ENCODE data around the gene TACR2.

Gene TACR2

GRCh38 chr10:69449841-69450240 lies 33.1 kb upstream of the TACR2 start:
- peak; percentile 46; the same call in 1 of the 2 replicates for TF ChIP-seq RAD21 (IDR thresholded peaks at IDR 0.05; ENCODE audit: low read depth)
- TF ChIP-seq, protein P1, sequence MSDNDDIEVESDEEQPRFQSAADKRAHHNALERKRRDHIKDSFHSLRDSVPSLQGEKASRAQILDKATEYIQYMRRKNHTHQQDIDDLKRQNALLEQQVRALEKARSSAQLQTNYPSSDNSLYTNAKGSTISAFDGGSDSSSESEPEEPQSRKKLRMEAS (IDR thresholded peaks at IDR 0.05): no peak

DNA sequence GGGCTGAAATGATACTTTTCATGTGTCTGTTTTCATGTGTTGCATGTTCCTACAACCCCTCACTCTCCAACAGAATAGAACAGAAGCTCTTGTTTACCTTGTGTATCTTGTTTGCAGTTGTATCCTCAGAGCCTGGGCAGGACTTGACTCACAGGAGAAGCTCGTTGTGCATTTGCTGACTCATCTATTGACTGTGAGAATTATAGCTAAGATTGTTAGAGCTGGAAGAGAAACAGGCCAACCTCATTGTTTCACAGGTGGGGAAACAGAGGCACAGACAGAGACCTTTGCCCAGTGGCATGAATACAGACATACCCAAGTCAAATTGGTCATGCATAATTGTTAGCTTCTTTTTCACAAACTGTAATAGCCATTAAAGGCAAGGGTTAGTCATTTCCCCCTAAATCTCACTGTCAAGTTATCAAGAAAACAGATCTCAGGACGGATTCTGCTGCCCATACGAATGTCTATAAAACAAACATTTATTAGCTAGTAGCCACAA lies 30.0 kb upstream of the TACR2 start:
- no peak for TF ChIP-seq TAF1 (IDR thresholded peaks at IDR 0.05; ENCODE audit: low read depth)
- TF ChIP-seq TEAD4 (IDR thresholded peaks at IDR 0.05): no peak
- no peak for TF ChIP-seq EP300 (IDR thresholded peaks at IDR 0.05; ENCODE audit: borderline replicate concordance)

DNA sequence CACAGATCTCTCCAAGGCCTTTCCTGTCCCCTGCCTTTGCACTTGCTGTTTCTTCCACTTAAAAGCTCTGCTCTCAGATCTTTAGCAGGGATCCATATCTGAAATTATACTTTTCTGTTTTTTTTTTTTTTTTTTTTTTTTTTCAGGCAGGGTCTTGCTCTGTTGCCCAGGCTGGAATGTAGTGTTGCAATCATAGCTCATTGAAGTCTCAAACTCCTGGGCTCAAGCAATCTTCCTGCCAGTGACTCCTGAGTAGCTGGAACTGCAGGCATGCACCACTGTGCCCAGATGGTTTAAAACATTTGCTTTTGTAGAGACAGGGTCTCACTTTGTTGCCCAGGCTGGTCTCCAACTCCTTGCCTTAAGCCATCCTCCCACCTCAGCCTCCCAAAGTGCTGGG lies 29.5 kb upstream of the TACR2 start:
- no peak for TF ChIP-seq CREB1 (IDR thresholded peaks at IDR 0.05; ENCODE audit: low read depth)
- TF ChIP-seq NFIC (IDR thresholded peaks at IDR 0.05): no peak
- TF ChIP-seq CEBPB (IDR thresholded peaks at IDR 0.05): 0 out of 2 replicates have a peak, but pooled peaks have one; percentile 28
- TF ChIP-seq RAD21 (IDR thresholded peaks at IDR 0.05; ENCODE audit: low read depth): no peak
- TF ChIP-seq, protein P1 (IDR thresholded peaks at IDR 0.05): no peak

- TF ChIP-seq CREB1 (IDR thresholded peaks at IDR 0.05; ENCODE audit: low read depth) (no peak), RAD21 (IDR thresholded peaks at IDR 0.05; ENCODE audit: low read depth) (no peak), EP300 (IDR thresholded peaks at IDR 0.05; ENCODE audit: borderline replicate concordance) (no peak), TAF1 (IDR thresholded peaks at IDR 0.05; ENCODE audit: low read depth) (no peak)
Measured at GRCh38 chr10:69445041-69445440, 28.3 kb upstream of the TACR2 start.

- TF ChIP-seq RAD21 (IDR thresholded peaks at IDR 0.05; ENCODE audit: low read depth) (no peak), CREB1 (IDR thresholded peaks at IDR 0.05; ENCODE audit: low read depth) (no peak), FOXM1 (IDR thresholded peaks at IDR 0.05; ENCODE audit: borderline replicate concordance, low read depth) (no peak), NFIC (IDR thresholded peaks at IDR 0.05) (no peak), TAF1 (IDR thresholded peaks at IDR 0.05; ENCODE audit: low read depth) (no peak), EGR1 (IDR thresholded peaks at IDR 0.05) (no peak)
- TF ChIP-seq, protein P2, sequence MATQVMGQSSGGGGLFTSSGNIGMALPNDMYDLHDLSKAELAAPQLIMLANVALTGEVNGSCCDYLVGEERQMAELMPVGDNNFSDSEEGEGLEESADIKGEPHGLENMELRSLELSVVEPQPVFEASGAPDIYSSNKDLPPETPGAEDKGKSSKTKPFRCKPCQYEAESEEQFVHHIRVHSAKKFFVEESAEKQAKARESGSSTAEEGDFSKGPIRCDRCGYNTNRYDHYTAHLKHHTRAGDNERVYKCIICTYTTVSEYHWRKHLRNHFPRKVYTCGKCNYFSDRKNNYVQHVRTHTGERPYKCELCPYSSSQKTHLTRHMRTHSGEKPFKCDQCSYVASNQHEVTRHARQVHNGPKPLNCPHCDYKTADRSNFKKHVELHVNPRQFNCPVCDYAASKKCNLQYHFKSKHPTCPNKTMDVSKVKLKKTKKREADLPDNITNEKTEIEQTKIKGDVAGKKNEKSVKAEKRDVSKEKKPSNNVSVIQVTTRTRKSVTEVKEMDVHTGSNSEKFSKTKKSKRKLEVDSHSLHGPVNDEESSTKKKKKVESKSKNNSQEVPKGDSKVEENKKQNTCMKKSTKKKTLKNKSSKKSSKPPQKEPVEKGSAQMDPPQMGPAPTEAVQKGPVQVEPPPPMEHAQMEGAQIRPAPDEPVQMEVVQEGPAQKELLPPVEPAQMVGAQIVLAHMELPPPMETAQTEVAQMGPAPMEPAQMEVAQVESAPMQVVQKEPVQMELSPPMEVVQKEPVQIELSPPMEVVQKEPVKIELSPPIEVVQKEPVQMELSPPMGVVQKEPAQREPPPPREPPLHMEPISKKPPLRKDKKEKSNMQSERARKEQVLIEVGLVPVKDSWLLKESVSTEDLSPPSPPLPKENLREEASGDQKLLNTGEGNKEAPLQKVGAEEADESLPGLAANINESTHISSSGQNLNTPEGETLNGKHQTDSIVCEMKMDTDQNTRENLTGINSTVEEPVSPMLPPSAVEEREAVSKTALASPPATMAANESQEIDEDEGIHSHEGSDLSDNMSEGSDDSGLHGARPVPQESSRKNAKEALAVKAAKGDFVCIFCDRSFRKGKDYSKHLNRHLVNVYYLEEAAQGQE (IDR thresholded peaks at IDR 0.05; ENCODE audit: low read depth): no peak
Measured at GRCh38 chr10:69443354-69443753, 26.6 kb upstream of the TACR2 start.

DNA sequence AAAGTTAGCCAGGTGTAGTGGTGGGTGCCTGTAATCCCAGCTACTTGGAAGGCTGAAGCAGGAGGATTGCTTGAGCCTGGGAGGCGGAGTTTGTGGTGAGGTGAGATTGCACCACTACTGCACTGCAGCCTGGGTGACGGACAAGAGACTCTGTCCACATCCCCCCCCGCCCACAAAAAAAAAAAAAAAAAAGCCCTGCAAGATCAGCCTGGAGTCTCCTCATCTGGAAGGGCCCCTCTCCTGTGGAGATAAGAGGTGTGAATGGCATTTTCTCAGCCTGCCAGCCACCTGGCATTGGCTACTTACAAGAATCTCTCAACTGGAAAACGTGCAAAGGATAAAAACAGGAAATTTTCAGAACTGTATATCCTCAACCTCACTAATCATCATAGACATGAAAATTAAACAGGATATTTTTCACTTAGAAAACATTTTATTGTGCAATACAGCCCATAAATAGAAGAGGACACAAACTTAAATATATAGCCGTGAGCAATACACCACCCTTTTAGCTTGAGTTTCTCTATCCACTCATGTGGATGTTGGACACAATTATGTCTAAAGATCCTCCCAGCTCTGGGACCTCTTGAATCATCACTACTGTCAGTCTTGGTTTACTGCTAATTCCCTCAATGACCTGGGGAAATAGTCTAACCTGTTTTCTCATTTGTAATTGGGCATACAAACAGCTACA lies 23.2 kb upstream of the TACR2 start:
- no peak for TF ChIP-seq USF1 (IDR thresholded peaks at IDR 0.05)
- no peak for TF ChIP-seq EGR1 (IDR thresholded peaks at IDR 0.05)
- TF ChIP-seq, protein P1 (IDR thresholded peaks at IDR 0.05): no peak
- TF ChIP-seq RAD21 (IDR thresholded peaks at IDR 0.05; ENCODE audit: low read depth): no peak
- no peak for TF ChIP-seq ZBTB7A (IDR thresholded peaks at IDR 0.05; ENCODE audit: low read depth)
- TF ChIP-seq FOXM1 (IDR thresholded peaks at IDR 0.05; ENCODE audit: borderline replicate concordance, low read depth): no peak
- TF ChIP-seq CEBPB (IDR thresholded peaks at IDR 0.05): no peak
- TF ChIP-seq TCF12 (IDR thresholded peaks at IDR 0.05; ENCODE audit: low read depth): no peak
- TF ChIP-seq, protein P2 (IDR thresholded peaks at IDR 0.05; ENCODE audit: low read depth): no peak

DNA sequence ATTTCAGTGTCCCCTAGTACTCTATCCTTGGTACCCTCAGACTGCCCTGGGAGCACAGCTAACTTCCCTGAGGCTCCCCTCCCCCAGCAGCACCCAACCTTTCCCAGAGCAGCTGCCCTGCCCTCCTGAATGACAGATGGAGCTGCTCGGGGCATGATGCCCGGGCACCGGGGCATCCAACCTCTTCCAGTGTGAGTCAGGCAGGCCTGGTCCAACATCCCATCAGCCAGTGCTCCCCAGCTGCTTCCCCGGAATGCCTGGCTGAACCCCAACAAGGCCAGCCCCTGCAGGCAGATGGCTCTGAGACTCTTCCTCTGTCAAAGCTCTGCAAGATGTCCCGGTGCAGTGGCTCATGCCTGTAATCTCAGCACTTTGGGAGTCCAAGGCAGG lies 22.6 kb upstream of the TACR2 start:
- TF ChIP-seq, protein P2 (IDR thresholded peaks at IDR 0.05; ENCODE audit: low read depth): no peak
- TF ChIP-seq RAD21 (IDR thresholded peaks at IDR 0.05; ENCODE audit: low read depth) (no peak), YY1 (IDR thresholded peaks at IDR 0.05; ENCODE audit: low read depth) (no peak), NFIC (IDR thresholded peaks at IDR 0.05) (no peak), EP300 (IDR thresholded peaks at IDR 0.05; ENCODE audit: borderline replicate concordance) (no peak), TEAD4 (IDR thresholded peaks at IDR 0.05) (no peak), ZBTB7A (IDR thresholded peaks at IDR 0.05; ENCODE audit: low read depth) (no peak), USF1 (IDR thresholded peaks at IDR 0.05) (no peak), TCF12 (IDR thresholded peaks at IDR 0.05; ENCODE audit: low read depth) (no peak), CREB1 (IDR thresholded peaks at IDR 0.05; ENCODE audit: low read depth) (no peak), FOXM1 (IDR thresholded peaks at IDR 0.05; ENCODE audit: borderline replicate concordance, low read depth) (no peak), CEBPB (IDR thresholded peaks at IDR 0.05) (no peak), EGR1 (IDR thresholded peaks at IDR 0.05) (no peak)
- TF ChIP-seq, protein P1 (IDR thresholded peaks at IDR 0.05): no peak
